Loucy (cell line): ENCODE results near the gene WWC1.

Experiments used
- H2AFZ ChIP-seq: fragments of 200-600 bp; sonication (generic); 2 replicates; pipeline ENCODE4 v1.6.0; 2016; ENCODE audit warnings: antibody characterized with exemption, mild to moderate bottlenecking, low read length, moderate library complexity
- H3F3A ChIP-seq: fragments of 200-600 bp; 2 replicates; pipeline ENCODE4 v1.6.0; 2016; ENCODE audit warnings: antibody characterized with exemption, low read depth, mild to moderate bottlenecking
- H3K27me3 ChIP-seq: fragments of 200-600 bp; sonication (generic); 2 replicates; pipeline ENCODE4 v1.6.1; 2014; ENCODE audit warnings: low read length, mild to moderate bottlenecking; ENCODE audit not compliant: insufficient read depth, poor library complexity, severe bottlenecking
- H3K36me3 ChIP-seq: fragments of 200-600 bp; sonication (generic); 2 replicates; pipeline ENCODE4 v1.6.1; 2016; ENCODE audit warnings: low read length; ENCODE audit not compliant: insufficient read depth
- H3K4me1 ChIP-seq: fragments of 200-600 bp; sonication (generic); 2 replicates; pipeline ENCODE4 v1.5.1; 2014; ENCODE audit warnings: low read length, mild to moderate bottlenecking; ENCODE audit not compliant: insufficient read depth, poor library complexity, severe bottlenecking
- H3K4me2 ChIP-seq: fragments of 200-600 bp; sonication (generic); 2 replicates; pipeline ENCODE4 v1.6.0; 2014; ENCODE audit warnings: antibody characterized with exemption, low read length, low read depth, mild to moderate bottlenecking; ENCODE audit not compliant: poor library complexity, severe bottlenecking
- H3K4me3 ChIP-seq: fragments of 200-600 bp; sonication (generic); 2 replicates; pipeline ENCODE4 v1.5.1; 2014; ENCODE audit warnings: low read length, mild to moderate bottlenecking, mixed read lengths; ENCODE audit not compliant: poor library complexity, severe bottlenecking
- H3K79me2 ChIP-seq: fragments of 200-600 bp; sonication (generic); 2 replicates; pipeline ENCODE4 v1.6.1; 2014; ENCODE audit warnings: low read length; ENCODE audit not compliant: insufficient read depth
- H3K9ac ChIP-seq: fragments of 200-600 bp; sonication (generic); 2 replicates; pipeline ENCODE4 v1.6.0; 2014; ENCODE audit warnings: mild to moderate bottlenecking, low read depth, low read length, moderate library complexity; ENCODE audit not compliant: poor library complexity, severe bottlenecking
- H3K9me2 ChIP-seq: fragments of 200-600 bp; sonication (generic); replicated peaks from 2 replicates; pipeline ENCODE4 v1.6.1; 2016; ENCODE audit warnings: low read depth, low read length, mixed read lengths
- H3K9me3 ChIP-seq: fragments of 200-600 bp; sonication (generic); 2 replicates; pipeline ENCODE4 v1.6.1; 2014; ENCODE audit warnings: mild to moderate bottlenecking, antibody characterized with exemption, low read length, low read depth; ENCODE audit not compliant: insufficient read depth
- H4K20me1 ChIP-seq: fragments of 200-600 bp; sonication (generic); 2 replicates; pipeline ENCODE4 v1.6.0; 2014; ENCODE audit warnings: antibody characterized with exemption, low read length, mild to moderate bottlenecking; ENCODE audit not compliant: insufficient read depth, poor library complexity, severe bottlenecking
- CTCF ChIP-seq: fragments of 200-600 bp; sonication (generic); conservative IDR thresholded peaks from 2 replicates; pipeline ENCODE4 v1.5.1; 2014; ENCODE audit warnings: mild to moderate bottlenecking, antibody characterized with exemption, low read length
- EZH2phosphoT487 ChIP-seq: fragments of 200-600 bp; IDR thresholded peaks from 2 replicates; pipeline ENCODE4 v1.6.1; 2018; ENCODE audit warnings: antibody characterized with exemption, mild to moderate bottlenecking, moderate library complexity, borderline replicate concordance

WWC1 gene

GRCh38 chr5:168288349-168289245, 2.8 kb upstream of the WWC1 start:
- Histone ChIP-seq H3K9me3 (no peaks in the 10 kb centered on the region), H3K79me2 (no peaks in the 10 kb centered on the region), H3K9ac (no peak overlapping the region), H2AFZ (no peak overlapping the region), H3K27me3 (no peaks in the 10 kb centered on the region), H3K4me1 (no peaks in the 10 kb centered on the region), H3F3A (no peaks in the 10 kb centered on the region), H4K20me1 (no peaks in the 10 kb centered on the region), H3K36me3 (no peaks in the 10 kb centered on the region), H3K9me2 (no peaks in the 10 kb centered on the region), H3K4me3 (no peak overlapping the region), H3K4me2 (no peak overlapping the region)
- no peak for TF ChIP-seq CTCF
- no peak for TF ChIP-seq EZH2phosphoT487

GRCh38 chr5:168290902-168291341, 523 bp upstream of the WWC1 start:
- H3K4me1 ChIP-seq: no peaks in the 10 kb centered on the region
- TF ChIP-seq CTCF (no peak), EZH2phosphoT487 (no peak)

GRCh38 chr5:168291964-168292785, 730 bp downstream of the WWC1 start:
- Histone ChIP-seq H3K36me3 (no peaks in the 10 kb centered on the region), H2AFZ (no peak overlapping the region), H3K4me2 (no peak overlapping the region), H3K4me3 (no peak overlapping the region), H3K9me2 (no peaks in the 10 kb centered on the region), H3K27me3 (no peaks in the 10 kb centered on the region), H3K9me3 (no peaks in the 10 kb centered on the region), H4K20me1 (no peaks in the 10 kb centered on the region), H3K4me1 (no peaks in the 10 kb centered on the region), H3F3A (no peaks in the 10 kb centered on the region), H3K9ac (no peak overlapping the region), H3K79me2 (no peaks in the 10 kb centered on the region)
- TF ChIP-seq EZH2phosphoT487 (no peak), CTCF (no peak)

More at GRCh38 chr5:168290902-168291341, 523 bp upstream of the WWC1 start:
- Histone ChIP-seq H3K79me2 (no peaks in the 10 kb centered on the region), H3K4me3 (no peak overlapping the region), H3K27me3 (no peaks in the 10 kb centered on the region), H3K9me3 (no peaks in the 10 kb centered on the region), H4K20me1 (no peaks in the 10 kb centered on the region), H3K9ac (no peak overlapping the region), H2AFZ (no peak overlapping the region), H3K36me3 (no peaks in the 10 kb centered on the region), H3K9me2 (no peaks in the 10 kb centered on the region), H3F3A (no peaks in the 10 kb centered on the region), H3K4me2 (no peak overlapping the region)
